Parietal lobe (tissue), 1 donor: ENCODE results near the gene CYP2S1. TPM values are rescaled to one million over a fixed set of nuclear protein-coding genes. Genes with fewer than 3 reads are reported as not detected.

Experiments used
- total RNA-seq: library from RNA; depleted of rRNA; stranded (reverse); fragments of >200 nt; gene quantifications from one replicate; pipeline ENCODE4 v1.2.3, GENCODE V29; 2014

The CYP2S1 gene, protein sequence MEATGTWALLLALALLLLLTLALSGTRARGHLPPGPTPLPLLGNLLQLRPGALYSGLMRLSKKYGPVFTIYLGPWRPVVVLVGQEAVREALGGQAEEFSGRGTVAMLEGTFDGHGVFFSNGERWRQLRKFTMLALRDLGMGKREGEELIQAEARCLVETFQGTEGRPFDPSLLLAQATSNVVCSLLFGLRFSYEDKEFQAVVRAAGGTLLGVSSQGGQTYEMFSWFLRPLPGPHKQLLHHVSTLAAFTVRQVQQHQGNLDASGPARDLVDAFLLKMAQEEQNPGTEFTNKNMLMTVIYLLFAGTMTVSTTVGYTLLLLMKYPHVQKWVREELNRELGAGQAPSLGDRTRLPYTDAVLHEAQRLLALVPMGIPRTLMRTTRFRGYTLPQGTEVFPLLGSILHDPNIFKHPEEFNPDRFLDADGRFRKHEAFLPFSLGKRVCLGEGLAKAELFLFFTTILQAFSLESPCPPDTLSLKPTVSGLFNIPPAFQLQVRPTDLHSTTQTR
- not detected for total RNA-seq

DNA sequence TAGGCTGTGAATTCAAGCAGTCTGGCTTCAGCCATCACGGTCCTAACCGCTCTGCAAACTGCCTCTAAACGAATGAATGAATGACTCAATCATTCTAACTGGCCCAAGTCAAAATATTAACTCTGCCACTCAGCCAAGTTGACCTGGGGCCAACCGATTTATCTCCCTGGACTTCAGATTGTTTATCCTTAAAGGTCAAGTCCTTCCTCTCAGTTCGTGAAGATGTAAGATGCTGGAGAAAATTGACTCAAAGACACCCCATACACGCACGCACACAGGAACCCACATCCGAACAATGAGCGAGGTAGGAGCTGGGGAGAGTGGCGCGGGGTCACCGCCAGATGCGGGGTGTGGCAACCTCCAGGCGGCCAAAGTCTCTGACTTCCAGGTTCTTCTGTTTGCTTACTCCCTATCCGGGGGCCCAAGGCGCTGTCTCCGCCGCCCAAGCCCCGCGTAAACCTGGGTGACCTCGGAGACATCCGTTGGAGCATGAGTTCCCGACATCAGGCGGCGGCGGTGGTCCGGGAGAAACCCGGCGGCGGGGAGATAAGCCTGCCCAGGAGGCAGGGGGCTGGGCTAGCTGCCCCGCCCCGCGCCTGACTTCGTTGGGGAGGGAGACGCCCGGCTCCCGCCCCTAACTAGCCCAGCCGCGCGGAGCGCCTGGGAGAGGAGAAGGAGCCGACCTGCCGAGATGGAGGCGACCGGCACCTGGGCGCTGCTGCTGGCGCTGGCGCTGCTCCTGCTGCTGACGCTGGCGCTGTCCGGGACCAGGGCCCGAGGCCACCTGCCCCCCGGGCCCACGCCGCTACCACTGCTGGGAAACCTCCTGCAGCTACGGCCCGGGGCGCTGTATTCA is at the start of gene CYP2S1:
Gene CYP2S1 (plus strand): TSS at position 646 of the 856 bp plus-strand sequence. CDS start 46 bp downstream, at position 692.

DNA sequence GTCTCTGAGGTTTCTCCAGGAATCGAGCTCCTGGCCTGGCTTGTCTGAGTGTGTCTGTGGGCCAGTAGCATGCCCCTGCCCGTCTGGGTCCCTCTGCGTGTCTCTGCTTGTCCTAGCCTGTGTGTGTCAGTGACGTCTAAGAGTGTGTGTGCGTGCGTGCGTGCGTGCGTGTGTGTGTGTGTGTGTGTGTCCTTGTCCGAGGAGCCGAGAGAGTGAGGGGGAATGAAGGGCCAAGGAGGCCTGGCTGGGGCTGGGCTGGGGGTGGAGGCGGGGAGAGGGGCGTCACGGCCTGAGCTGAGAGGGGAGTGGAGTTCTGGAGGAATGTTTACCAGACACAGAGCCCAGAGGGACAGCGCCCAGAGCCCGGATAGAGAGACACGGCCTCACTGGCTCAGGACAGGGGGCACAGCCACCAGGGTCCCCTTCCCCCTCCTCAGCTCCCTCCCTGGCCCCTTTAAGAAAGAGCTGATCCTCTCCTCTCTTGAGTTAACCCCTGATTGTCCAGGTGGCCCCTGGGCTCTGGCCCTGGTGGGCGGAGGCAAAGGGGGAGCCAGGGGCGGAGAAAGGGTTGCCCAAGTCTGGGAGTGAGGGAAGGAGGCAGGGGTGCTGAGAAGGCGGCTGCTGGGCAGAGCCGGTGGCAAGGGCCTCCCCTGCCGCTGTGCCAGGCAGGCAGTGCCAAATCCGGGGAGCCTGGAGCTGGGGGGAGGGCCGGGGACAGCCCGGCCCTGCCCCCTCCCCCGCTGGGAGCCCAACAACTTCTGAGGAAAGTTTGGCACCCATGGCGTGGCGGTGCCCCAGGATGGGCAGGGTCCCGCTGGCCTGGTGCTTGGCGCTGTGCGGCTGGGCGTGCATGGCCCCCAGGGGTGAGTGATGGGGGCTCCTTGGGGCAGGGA is 25.8 kb downstream of the CYP2S1 start, which contains the start of gene AXL:
Gene AXL (plus strand): TSS at position 609 of the 893 bp plus-strand sequence. CDS start 170 bp downstream, at position 779.

Other genes starting within 250 kb of the CYP2S1 start
- not detected for gene CYP2B6, start 201.9 kb upstream of the CYP2S1 start, total RNA-seq
- not detected for gene CYP2A13, start 104.8 kb upstream of the CYP2S1 start, total RNA-seq
- gene CYP2F1, start 78.8 kb upstream of the CYP2S1 start, total RNA-seq: not detected
- gene AXL, start 26.0 kb downstream of the CYP2S1 start, total RNA-seq: 7.5 TPM
- gene HNRNPUL1, start 71.2 kb downstream of the CYP2S1 start, total RNA-seq: 128 TPM
- 11.0 TPM for gene CCDC97, start 117.0 kb downstream of the CYP2S1 start, total RNA-seq
- gene TGFB1, start 160.7 kb downstream of the CYP2S1 start, total RNA-seq: 1.6 TPM
- gene B9D2, start 170.9 kb downstream of the CYP2S1 start, total RNA-seq: 4.7 TPM
- gene TMEM91, start 183.3 kb downstream of the CYP2S1 start, total RNA-seq: 9.7 TPM
- 16.3 TPM for gene EXOSC5, start 204.1 kb downstream of the CYP2S1 start, total RNA-seq
- 42.3 TPM for gene BCKDHA, start 204.6 kb downstream of the CYP2S1 start, total RNA-seq
- not detected for gene B3GNT8, start 234.2 kb downstream of the CYP2S1 start, total RNA-seq
- gene DMAC2, start 246.7 kb downstream of the CYP2S1 start, total RNA-seq: 15.7 TPM
- gene ERICH4, start 249.9 kb downstream of the CYP2S1 start, total RNA-seq: not detected